ENCODE measurements around the gene CRIP1.

Gene CRIP1

GRCh38 chr14:105533811-105534498 lies 47.3 kb downstream of the CRIP1 start:
- no peak for DNase-seq (ENCODE audit: low read depth)

- no peak for DNase-seq (ENCODE audit: low read depth)
Measured at GRCh38 chr14:105534586-105534985, 47.9 kb downstream of the CRIP1 start.

DNA sequence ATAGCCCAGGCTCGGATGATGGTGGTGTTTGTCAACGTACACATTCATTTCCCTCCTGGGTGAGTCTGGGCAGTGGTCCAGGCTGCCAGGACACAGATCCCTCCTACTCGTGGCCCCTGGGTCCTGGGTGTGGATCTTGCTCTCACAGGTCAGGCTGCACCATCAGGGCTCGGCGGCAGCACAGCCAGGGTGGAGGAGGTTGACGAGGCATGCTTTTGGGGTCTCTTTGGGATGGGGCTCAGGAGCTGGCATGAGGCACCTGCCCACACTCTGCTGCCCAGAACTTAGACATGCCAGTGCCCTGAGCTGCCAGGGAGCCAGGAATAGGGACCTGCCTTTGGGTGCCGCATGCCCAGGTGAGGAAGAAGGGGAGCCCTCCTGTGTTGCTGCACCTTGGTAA lies 49.4 kb downstream of the CRIP1 start:
- DNase-seq (ENCODE audit: low read depth) = no peak

DNA sequence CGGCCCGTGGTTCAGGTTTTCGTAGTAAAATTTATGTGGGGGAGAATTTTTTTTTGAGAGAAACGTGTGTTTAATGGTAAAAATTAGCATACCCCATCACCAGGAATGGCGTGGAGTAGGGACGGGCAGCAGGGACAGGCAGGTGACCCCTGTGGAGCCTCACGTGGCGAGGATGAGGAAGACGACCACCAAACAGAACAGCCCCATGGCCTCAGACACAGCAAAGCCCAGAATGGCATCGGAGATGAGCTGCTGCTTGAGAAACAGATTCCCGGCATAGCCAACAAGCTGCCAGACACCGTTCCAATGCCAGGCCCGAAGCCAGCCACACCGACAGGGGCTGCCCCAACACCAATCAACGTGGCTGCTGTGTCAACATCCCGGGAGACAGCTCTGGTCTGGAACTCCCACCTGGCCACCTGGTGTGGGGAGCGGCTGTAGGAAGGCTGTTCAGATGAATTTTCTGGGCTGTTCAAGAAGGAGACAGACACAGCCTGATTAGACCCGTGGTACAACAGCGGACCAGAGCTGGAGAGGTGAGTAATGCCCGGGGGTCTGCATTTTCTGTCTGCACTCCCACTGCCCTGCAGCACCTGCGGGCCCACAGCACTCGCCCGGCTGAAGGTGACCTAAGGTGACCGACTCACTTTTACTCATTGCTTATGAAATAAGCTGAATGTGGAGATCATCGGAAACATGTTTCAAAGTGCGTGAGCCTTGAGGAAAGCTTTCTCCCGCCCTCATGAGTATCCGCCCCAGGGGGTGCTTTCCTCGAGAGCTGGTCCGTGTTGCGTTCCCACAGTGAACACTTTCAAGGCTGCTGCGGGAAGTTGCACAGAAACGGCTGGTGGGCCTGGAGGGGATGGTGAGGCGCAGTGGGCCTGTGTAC lies 50.2 kb downstream of the CRIP1 start:
- DNase-seq (ENCODE audit: low read depth) = no peak

- peak; percentile 51 for DNase-seq (ENCODE audit: low read depth)
Measured at GRCh38 chr14:105537580-105538474, 51.1 kb downstream of the CRIP1 start.
